Neural progenitor cell (in vitro differentiated cells): ENCODE measurements around the gene STK24. TPM values are rescaled to one million over a fixed set of nuclear protein-coding genes. Genes with fewer than 3 reads are reported as not detected.

Experiments
- DNase-seq: peaks from one replicate; pipeline ENCODE4 v3.0.0-alpha.2; 2016; ENCODE audit warnings: low spot score
- H2AFZ ChIP-seq: fragments of 200-600 bp; sonication (generic); replicated peaks from 2 replicates; pipeline ENCODE4 v1.6.1; 2016; ENCODE audit warnings: antibody characterized with exemption
- H3F3A ChIP-seq: fragments of 200-600 bp; sonication (generic); 2 replicates; pipeline ENCODE4 v1.6.1; 2016; ENCODE audit warnings: antibody characterized with exemption, low read depth
- H3K27ac ChIP-seq: fragments of 200-600 bp; sonication (generic); 2 replicates; pipeline ENCODE4 v1.5.1; 2016; ENCODE audit warnings: mild to moderate bottlenecking
- H3K27me3 ChIP-seq: fragments of 200-600 bp; sonication (generic); 2 replicates; pipeline ENCODE4 v1.6.1; 2016; ENCODE audit warnings: mild to moderate bottlenecking, moderate library complexity
- H3K36me3 ChIP-seq: fragments of 200-600 bp; sonication (generic); 2 replicates; pipeline ENCODE4 v1.5.1; 2016
- H3K4me1 ChIP-seq: fragments of 200-600 bp; sonication (generic); 2 replicates; pipeline ENCODE4 v1.6.1; 2016; ENCODE audit warnings: mixed run types
- H3K4me2 ChIP-seq: fragments of 200-600 bp; sonication (generic); 2 replicates; pipeline ENCODE4 v1.6.1; 2016
- H3K4me3 ChIP-seq: fragments of 200-600 bp; sonication (generic); 2 replicates; pipeline ENCODE4 v1.5.1; 2016
- H3K79me2 ChIP-seq: fragments of 200-600 bp; sonication (generic); 2 replicates; pipeline ENCODE4 v1.6.1; 2016; ENCODE audit warnings: low read depth
- H3K9ac ChIP-seq: fragments of 200-600 bp; sonication (generic); 2 replicates; pipeline ENCODE4 v1.6.1; 2016
- H3K9me3 ChIP-seq: fragments of 200-600 bp; sonication (generic); 2 replicates; pipeline ENCODE4 v1.5.1; 2016; ENCODE audit warnings: low read depth
- H4K20me1 ChIP-seq: fragments of 200-600 bp; sonication (generic); 2 replicates; pipeline ENCODE4 v1.6.1; 2016; ENCODE audit warnings: low read depth
- H3K27ac Mint-ChIP-seq: 3 replicates; pipeline ENCODE4 v1.8.0; 2021; ENCODE audit warnings: mixed read lengths
- H3K27me3 Mint-ChIP-seq: 2 replicates; pipeline ENCODE4 v1.8.0; 2022; ENCODE audit warnings: low read depth, mild to moderate bottlenecking, inconsistent platforms, moderate library complexity, mixed read lengths; ENCODE audit not compliant: insufficient read depth
- H3K36me3 Mint-ChIP-seq: 3 replicates; pipeline ENCODE4 v1.8.0; 2021; ENCODE audit warnings: mixed read lengths
- H3K4me1 Mint-ChIP-seq: 3 replicates; pipeline ENCODE4 v1.8.0; 2021; ENCODE audit warnings: mixed read lengths
- H3K4me3 Mint-ChIP-seq: 3 replicates; pipeline ENCODE4 v1.8.0; 2021; ENCODE audit warnings: mild to moderate bottlenecking, moderate library complexity, mixed read lengths
- H3K9me3 Mint-ChIP-seq: 3 replicates; pipeline ENCODE4 v1.8.0; 2020; ENCODE audit warnings: mixed read lengths
- EZH2 ChIP-seq: fragments of 200-600 bp; sonication (generic); IDR thresholded peaks from 2 replicates; pipeline ENCODE4 v1.6.1; 2017; ENCODE audit warnings: antibody characterized with exemption, mild to moderate bottlenecking, moderate library complexity
- EZH2phosphoT487 ChIP-seq: fragments of 200-600 bp; sonication (generic); IDR thresholded peaks from 2 replicates; pipeline ENCODE4 v1.6.1; 2017; ENCODE audit warnings: antibody characterized with exemption
- total RNA-seq: library from RNA; depleted of rRNA; stranded (reverse); fragments of >200 nt; gene quantifications from 2 replicates; pipeline ENCODE4 v1.2.3, GENCODE V29; 2015; ENCODE audit warnings: low replicate concordance
- TF ChIP-seq, protein P1 (sequence below): fragments of 200-600 bp; sonication (generic); IDR thresholded peaks from 2 replicates; pipeline ENCODE4 v1.5.1; 2017; ENCODE audit warnings: antibody characterized with exemption, mild to moderate bottlenecking

STK24 gene
- total RNA-seq, 1 donor from 2014 or later = 330 TPM

DNA sequence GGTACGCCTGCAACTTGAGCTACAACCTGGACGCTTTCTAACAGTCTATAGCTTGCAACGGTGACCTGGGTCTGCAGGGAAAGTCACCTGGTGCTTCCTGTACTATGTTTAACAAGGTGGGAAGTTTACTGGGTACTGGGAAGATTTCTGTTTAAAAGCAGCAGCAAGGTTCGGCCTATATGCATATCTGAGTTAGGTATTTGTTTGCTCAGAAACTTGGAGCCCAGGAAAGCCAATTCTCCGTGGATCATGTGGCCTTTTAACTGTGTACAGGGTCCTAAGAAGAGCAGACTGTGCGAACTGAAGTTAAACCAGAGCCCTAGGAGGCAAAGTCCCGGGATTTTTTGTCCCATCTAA lies 103.1 kb downstream of the STK24 start:
- H3K27ac ChIP-seq = no peak overlapping the region
- H3K9me3 ChIP-seq = no peaks in the 10 kb centered on the region
- peaks cover 42% of the 10 kb centered on the region for H3K36me3 Mint-ChIP-seq
- H3K4me1 Mint-ChIP-seq = peaks cover 39% of the 10 kb centered on the region
- no peak overlapping the region for H3K4me3 Mint-ChIP-seq
- DNase-seq = no peak
- H3K36me3 ChIP-seq = no peaks in the 10 kb centered on the region
- H3K27me3 Mint-ChIP-seq = peaks cover 4% of the 10 kb centered on the region
- H3K9me3 Mint-ChIP-seq = no peaks in the 10 kb centered on the region
- peak overlapping the region; percentile 55 for H3K27ac Mint-ChIP-seq
- no peak overlapping the region for H2AFZ ChIP-seq
- TF ChIP-seq EZH2 (no peak), EZH2phosphoT487 (no peak)
- peaks cover 75% of the 10 kb centered on the region for H4K20me1 ChIP-seq
- peaks cover 64% of the 10 kb centered on the region for H3K79me2 ChIP-seq
- H3K4me3 ChIP-seq = no peak overlapping the region
- H3K4me1 ChIP-seq = peaks cover 31% of the 10 kb centered on the region
- no peaks in the 10 kb centered on the region for H3K27me3 ChIP-seq
- H3F3A ChIP-seq = peaks cover 16% of the 10 kb centered on the region
- no peak overlapping the region for H3K4me2 ChIP-seq
- no peak overlapping the region for H3K9ac ChIP-seq

DNA sequence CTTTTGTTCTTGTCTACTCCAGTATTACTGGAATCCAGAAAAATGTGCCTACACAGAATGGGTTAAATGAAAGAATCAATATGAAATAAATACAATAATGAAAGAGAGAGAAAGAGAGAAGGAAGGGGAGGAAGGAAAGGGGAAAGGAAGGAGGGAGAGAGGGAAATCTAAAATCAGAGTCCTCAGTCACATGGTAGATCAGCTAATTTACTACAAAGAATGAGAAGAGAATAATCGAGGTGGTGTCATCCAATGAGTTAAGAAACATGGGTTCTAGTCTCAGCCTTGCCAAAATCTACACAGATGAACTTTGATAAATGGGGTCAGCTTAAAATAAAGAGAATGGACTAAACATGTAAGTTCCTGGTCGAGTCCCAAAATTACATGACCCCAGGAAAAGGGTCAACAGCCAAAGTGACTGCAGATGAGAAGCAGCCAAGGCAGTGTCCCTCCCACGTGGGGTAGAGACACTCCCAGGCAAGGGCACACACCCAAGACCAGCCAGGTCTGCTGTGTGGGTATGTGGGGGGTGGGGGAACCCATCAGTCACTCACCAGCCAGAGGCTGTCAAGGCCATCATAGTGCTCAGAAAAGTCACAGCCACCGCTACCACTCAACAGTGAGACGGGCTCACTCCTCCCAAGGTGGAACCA lies 103.6 kb downstream of the STK24 start:
- Histone ChIP-seq H3K27ac (no peak overlapping the region), H3K79me2 (peaks cover 59% of the 10 kb centered on the region)

DNA sequence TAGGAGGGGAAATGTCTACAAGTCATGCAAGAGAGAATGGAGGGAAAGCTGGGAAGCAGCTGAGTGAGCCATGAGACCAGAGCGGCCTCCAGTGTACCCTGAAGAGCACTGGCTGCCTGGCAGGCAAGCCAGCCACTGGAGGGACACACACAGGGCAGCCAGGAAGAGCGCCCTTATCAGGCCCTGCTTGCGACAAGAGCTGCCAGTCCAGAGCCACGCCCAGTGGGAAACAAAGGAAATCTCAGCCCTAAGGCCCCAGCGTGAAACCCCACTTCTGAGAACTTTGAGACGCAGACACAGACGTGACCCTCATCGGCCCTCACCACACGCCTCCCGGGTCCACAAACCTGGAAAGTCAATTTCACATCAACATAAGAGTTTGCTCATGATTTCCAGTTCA lies 105.0 kb downstream of the STK24 start:
- peaks cover 29% of the 10 kb centered on the region for H3K4me1 Mint-ChIP-seq
- Histone ChIP-seq H3K4me1 (peaks cover 21% of the 10 kb centered on the region), H4K20me1 (peaks cover 75% of the 10 kb centered on the region), H3K79me2 (peaks cover 46% of the 10 kb centered on the region), H3K27me3 (no peaks in the 10 kb centered on the region), H3K27ac (no peak overlapping the region), H3K4me3 (no peak overlapping the region), H2AFZ (no peak overlapping the region), H3K9ac (no peak overlapping the region), H3K4me2 (no peak overlapping the region), H3F3A (peaks cover 11% of the 10 kb centered on the region), H3K9me3 (no peaks in the 10 kb centered on the region), H3K36me3 (no peaks in the 10 kb centered on the region)
- no peak overlapping the region for H3K4me3 Mint-ChIP-seq
- H3K27me3 Mint-ChIP-seq = peaks cover 4% of the 10 kb centered on the region
- no peak overlapping the region for H3K27ac Mint-ChIP-seq
- DNase-seq = no peak
- H3K36me3 Mint-ChIP-seq = peaks cover 38% of the 10 kb centered on the region
- TF ChIP-seq, protein P1, sequence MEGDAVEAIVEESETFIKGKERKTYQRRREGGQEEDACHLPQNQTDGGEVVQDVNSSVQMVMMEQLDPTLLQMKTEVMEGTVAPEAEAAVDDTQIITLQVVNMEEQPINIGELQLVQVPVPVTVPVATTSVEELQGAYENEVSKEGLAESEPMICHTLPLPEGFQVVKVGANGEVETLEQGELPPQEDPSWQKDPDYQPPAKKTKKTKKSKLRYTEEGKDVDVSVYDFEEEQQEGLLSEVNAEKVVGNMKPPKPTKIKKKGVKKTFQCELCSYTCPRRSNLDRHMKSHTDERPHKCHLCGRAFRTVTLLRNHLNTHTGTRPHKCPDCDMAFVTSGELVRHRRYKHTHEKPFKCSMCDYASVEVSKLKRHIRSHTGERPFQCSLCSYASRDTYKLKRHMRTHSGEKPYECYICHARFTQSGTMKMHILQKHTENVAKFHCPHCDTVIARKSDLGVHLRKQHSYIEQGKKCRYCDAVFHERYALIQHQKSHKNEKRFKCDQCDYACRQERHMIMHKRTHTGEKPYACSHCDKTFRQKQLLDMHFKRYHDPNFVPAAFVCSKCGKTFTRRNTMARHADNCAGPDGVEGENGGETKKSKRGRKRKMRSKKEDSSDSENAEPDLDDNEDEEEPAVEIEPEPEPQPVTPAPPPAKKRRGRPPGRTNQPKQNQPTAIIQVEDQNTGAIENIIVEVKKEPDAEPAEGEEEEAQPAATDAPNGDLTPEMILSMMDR = no peak
- no peak for TF ChIP-seq EZH2
- no peak for TF ChIP-seq EZH2phosphoT487
- no peaks in the 10 kb centered on the region for H3K9me3 Mint-ChIP-seq

More for the DNA sequence above, 103.6 kb downstream of the STK24 start:
- Histone ChIP-seq H2AFZ (no peak overlapping the region), H3K9me3 (no peaks in the 10 kb centered on the region), H3F3A (peaks cover 11% of the 10 kb centered on the region), H3K9ac (no peak overlapping the region), H3K36me3 (no peaks in the 10 kb centered on the region), H3K4me1 (peaks cover 28% of the 10 kb centered on the region), H3K4me2 (no peak overlapping the region), H3K27me3 (no peaks in the 10 kb centered on the region), H3K4me3 (no peak overlapping the region), H4K20me1 (peaks cover 75% of the 10 kb centered on the region)
- H3K27me3 Mint-ChIP-seq = peaks cover 4% of the 10 kb centered on the region
- H3K9me3 Mint-ChIP-seq = no peaks in the 10 kb centered on the region
- TF ChIP-seq EZH2phosphoT487 = no peak
- TF ChIP-seq, protein P1 = no peak
- TF ChIP-seq EZH2 = no peak
- H3K4me1 Mint-ChIP-seq = peaks cover 39% of the 10 kb centered on the region
- no peak for DNase-seq
- H3K27ac Mint-ChIP-seq = no peak overlapping the region
- no peak overlapping the region for H3K4me3 Mint-ChIP-seq
- peaks cover 45% of the 10 kb centered on the region for H3K36me3 Mint-ChIP-seq

DNA sequence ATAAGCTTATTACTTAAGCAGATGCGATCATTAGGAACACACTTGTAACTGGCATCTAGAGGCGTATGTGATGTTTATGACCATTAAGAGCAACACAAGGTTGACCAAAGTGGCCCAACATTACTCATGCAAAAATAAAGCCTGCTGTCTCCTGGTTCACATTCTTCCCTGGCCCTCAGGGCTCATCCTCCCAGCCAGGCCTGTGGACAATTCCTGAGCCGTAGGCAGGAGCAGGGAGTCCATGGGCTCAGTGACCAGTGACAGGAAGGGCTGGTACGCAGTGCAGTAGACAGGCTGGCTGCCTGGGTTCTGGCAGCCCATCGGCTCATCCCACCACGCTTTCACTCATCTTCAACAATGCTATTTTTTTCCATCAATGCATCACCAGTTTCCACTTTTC lies 106.0 kb downstream of the STK24 start:
- Histone ChIP-seq H3K36me3 (peaks cover 4% of the 10 kb centered on the region), H3K27ac (no peak overlapping the region), H3K79me2 (peaks cover 42% of the 10 kb centered on the region), H3K4me2 (no peak overlapping the region), H2AFZ (no peak overlapping the region), H3K27me3 (no peaks in the 10 kb centered on the region), H3K4me3 (no peak overlapping the region), H3K9me3 (no peaks in the 10 kb centered on the region), H3K4me1 (peaks cover 13% of the 10 kb centered on the region), H3K9ac (no peak overlapping the region), H3F3A (peaks cover 3% of the 10 kb centered on the region), H4K20me1 (peaks cover 73% of the 10 kb centered on the region)
- Mint-ChIP-seq H3K27me3 (peaks cover 4% of the 10 kb centered on the region), H3K36me3 (peaks cover 38% of the 10 kb centered on the region), H3K4me1 (peaks cover 21% of the 10 kb centered on the region), H3K27ac (no peak overlapping the region), H3K4me3 (no peak overlapping the region), H3K9me3 (no peaks in the 10 kb centered on the region)
- TF ChIP-seq EZH2 = no peak
- DNase-seq = no peak
